Astrocyte (in vitro differentiated cells and primary cell): ENCODE results near the gene CASK. TPM values are rescaled to one million over a fixed set of nuclear protein-coding genes. Genes with fewer than 3 reads are reported as not detected.

Source experiments
- DNase-seq: peaks from one replicate; pipeline ENCODE4 v3.0.0-alpha.2; 2010; ENCODE audit warnings: low read depth
- FAIRE-seq: peaks from 2 replicates; lab custom pipeline; 2011; peaks lifted over from hg19 to GRCh38; lab: Jason Lieb, UNC
- H2AFZ ChIP-seq: 2 replicates; pipeline ENCODE4 v1.6.0; 2012; ENCODE audit warnings: low read depth, low read length, inconsistent platforms
- H3K27ac ChIP-seq: 2 replicates; pipeline ENCODE4 v1.5.1; 2011; ENCODE audit warnings: low read depth, low read length, inconsistent platforms
- H3K27me3 ChIP-seq: 2 replicates; pipeline ENCODE4 v1.6.0; 2011; ENCODE audit warnings: low read length, inconsistent platforms; ENCODE audit not compliant: insufficient read depth
- H3K36me3 ChIP-seq: 2 replicates; pipeline ENCODE4 v1.5.1; 2011; ENCODE audit warnings: low read length, inconsistent platforms; ENCODE audit not compliant: insufficient read depth
- H3K4me1 ChIP-seq: 2 replicates; pipeline ENCODE4 v1.5.1; 2011; ENCODE audit warnings: low read length, inconsistent platforms; ENCODE audit not compliant: insufficient read depth
- H3K4me2 ChIP-seq: 2 replicates; pipeline ENCODE4 v1.6.0; 2012; ENCODE audit warnings: low read length, inconsistent platforms
- H3K4me3 ChIP-seq: 2 replicates; pipeline ENCODE4 v1.5.1; 2011; ENCODE audit warnings: low read depth, mild to moderate bottlenecking, low read length, inconsistent platforms; ENCODE audit not compliant: insufficient read depth
- H3K79me2 ChIP-seq: 2 replicates; pipeline ENCODE4 v1.6.0; 2012; ENCODE audit warnings: mild to moderate bottlenecking, low read length, inconsistent platforms; ENCODE audit not compliant: insufficient read depth
- H3K9ac ChIP-seq: 2 replicates; pipeline ENCODE4 v1.6.0; 2012; ENCODE audit warnings: mild to moderate bottlenecking, low read length, inconsistent platforms
- H3K9me3 ChIP-seq: 2 replicates; pipeline ENCODE4 v1.5.1; 2012; ENCODE audit warnings: low read depth, mild to moderate bottlenecking, low read length, inconsistent platforms; ENCODE audit not compliant: insufficient read depth
- H4K20me1 ChIP-seq: 2 replicates; pipeline ENCODE4 v1.6.0; 2012; ENCODE audit warnings: low read length, inconsistent platforms; ENCODE audit not compliant: insufficient read depth
- H3K27ac Mint-ChIP-seq: one replicate; pipeline ENCODE4 v1.8.0; 2021; ENCODE audit warnings: mild to moderate bottlenecking, mixed read lengths; ENCODE audit not compliant: unreplicated experiment
- H3K27me3 Mint-ChIP-seq: one replicate; pipeline ENCODE4 v1.8.0; 2021; ENCODE audit warnings: low read depth, mixed read lengths; ENCODE audit not compliant: unreplicated experiment
- H3K36me3 Mint-ChIP-seq: one replicate; pipeline ENCODE4 v1.8.0; 2021; ENCODE audit warnings: low read depth, mixed read lengths; ENCODE audit not compliant: unreplicated experiment
- H3K4me1 Mint-ChIP-seq: one replicate; pipeline ENCODE4 v1.8.0; 2021; ENCODE audit warnings: low read depth, mixed read lengths; ENCODE audit not compliant: unreplicated experiment
- H3K4me3 Mint-ChIP-seq: one replicate; pipeline ENCODE4 v1.8.0; 2021; ENCODE audit warnings: mild to moderate bottlenecking, moderate library complexity, mixed read lengths; ENCODE audit not compliant: unreplicated experiment
- H3K9me3 Mint-ChIP-seq: one replicate; pipeline ENCODE4 v1.8.0; 2021; ENCODE audit warnings: mild to moderate bottlenecking, mixed read lengths; ENCODE audit not compliant: unreplicated experiment
- CTCF ChIP-seq: IDR thresholded peaks from 2 replicates; pipeline ENCODE4 v1.5.1; 2011; ENCODE audit warnings: low read depth, mild to moderate bottlenecking, inconsistent platforms, low read length, moderate library complexity; ENCODE audit not compliant: insufficient read depth
- EZH2 ChIP-seq: IDR thresholded peaks from 2 replicates; pipeline ENCODE4 v1.6.1; 2012; ENCODE audit warnings: mild to moderate bottlenecking, low read length, inconsistent platforms; ENCODE audit not compliant: insufficient read depth
- total RNA-seq: library from RNA; stranded (reverse); gene quantifications from 2 replicates; pipeline ENCODE4 v1.2.1, GENCODE V29; 2021

CASK gene
- total RNA-seq, 1 donor from 2014 or later: 99.3 TPM

- Mint-ChIP-seq H3K27ac (no peak overlapping the region), H3K27me3 (no peaks in the 10 kb centered on the region), H3K4me1 (peaks cover 9% of the 10 kb centered on the region), H3K4me3 (no peak overlapping the region), H3K36me3 (peaks cover 12% of the 10 kb centered on the region), H3K9me3 (peaks cover 5% of the 10 kb centered on the region)
- Histone ChIP-seq H3K27me3 (no peaks in the 10 kb centered on the region), H3K4me2 (no peak overlapping the region), H3K9me3 (no peaks in the 10 kb centered on the region), H3K9ac (no peak overlapping the region), H4K20me1 (no peaks in the 10 kb centered on the region), H3K4me1 (no peaks in the 10 kb centered on the region), H2AFZ (no peak overlapping the region), H3K4me3 (no peak overlapping the region), H3K27ac (no peak overlapping the region), H3K36me3 (no peaks in the 10 kb centered on the region), H3K79me2 (no peaks in the 10 kb centered on the region)
- TF ChIP-seq CTCF: no peak
- TF ChIP-seq EZH2: no peak
- DNase-seq (no peak), FAIRE-seq (no peak)
These were observed 206.4 kb downstream of the CASK start for GRCh38 chrX:41716767-41717473.

DNA sequence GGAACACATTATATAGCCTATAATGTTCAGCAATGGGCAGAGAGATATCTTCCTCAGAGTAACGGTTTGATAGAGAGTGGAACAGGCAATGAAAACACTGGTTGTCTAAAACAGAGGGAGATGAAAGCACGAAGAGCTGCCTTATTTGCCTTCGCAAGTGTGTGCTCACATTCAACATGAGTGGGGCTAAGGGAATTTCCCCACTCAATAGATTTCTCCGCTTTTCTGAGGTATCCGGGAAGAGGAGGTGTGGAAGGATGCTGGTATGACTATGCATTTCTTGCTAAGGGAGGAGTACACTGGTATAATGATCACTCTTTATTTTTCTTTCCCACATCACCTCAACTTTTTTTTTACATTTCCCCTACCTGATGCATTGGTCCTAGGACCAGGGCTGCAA, 207.1 kb downstream of the CASK start:
- Mint-ChIP-seq H3K4me1 (peaks cover 9% of the 10 kb centered on the region), H3K4me3 (no peak overlapping the region), H3K9me3 (peaks cover 5% of the 10 kb centered on the region), H3K27me3 (no peaks in the 10 kb centered on the region), H3K36me3 (peaks cover 12% of the 10 kb centered on the region), H3K27ac (no peak overlapping the region)
- Histone ChIP-seq H3K36me3 (no peaks in the 10 kb centered on the region), H3K27me3 (no peaks in the 10 kb centered on the region), H3K4me2 (no peak overlapping the region), H2AFZ (no peak overlapping the region), H3K27ac (no peak overlapping the region), H3K9ac (no peak overlapping the region), H3K79me2 (no peaks in the 10 kb centered on the region), H3K4me1 (no peaks in the 10 kb centered on the region), H4K20me1 (no peaks in the 10 kb centered on the region), H3K4me3 (no peak overlapping the region), H3K9me3 (no peaks in the 10 kb centered on the region)
- FAIRE-seq (peak; percentile 73), DNase-seq (no peak)
- TF ChIP-seq EZH2 (no peak), CTCF (no peak)

DNA sequence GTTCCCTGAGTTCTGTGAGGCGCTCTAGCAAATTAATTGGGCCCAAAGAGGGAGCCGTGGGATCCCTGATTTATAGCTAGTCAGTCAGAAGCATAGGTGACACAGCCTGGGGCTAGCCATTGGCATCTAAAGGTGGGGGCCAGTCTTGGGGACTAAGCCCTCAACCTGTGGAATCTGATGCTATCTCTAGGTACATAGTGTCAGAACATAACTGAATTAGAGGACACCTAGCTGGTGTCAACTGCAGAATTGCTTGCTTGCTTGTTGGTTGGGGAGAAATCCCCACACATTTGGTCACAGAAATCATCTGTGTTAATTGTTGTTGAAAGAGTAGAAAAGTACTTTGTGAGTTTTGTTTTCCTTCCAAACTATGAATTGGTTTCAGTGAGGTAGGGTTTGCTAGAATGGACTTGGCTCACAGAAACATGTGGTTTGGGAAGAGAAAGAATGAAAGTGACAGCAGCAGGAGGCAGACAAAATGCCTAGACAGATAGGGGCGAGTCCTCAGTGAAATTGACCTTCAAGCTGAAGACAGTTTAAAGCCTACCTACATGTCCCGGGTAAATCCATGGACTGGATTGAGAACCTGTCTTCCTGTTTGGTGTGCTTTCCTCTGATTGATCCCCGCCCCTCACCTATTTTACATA, 212.2 kb downstream of the CASK start:
- Mint-ChIP-seq H3K36me3 (peaks cover 7% of the 10 kb centered on the region), H3K27ac (no peak overlapping the region), H3K4me1 (no peaks in the 10 kb centered on the region), H3K27me3 (no peaks in the 10 kb centered on the region), H3K9me3 (no peaks in the 10 kb centered on the region), H3K4me3 (no peak overlapping the region)
- TF ChIP-seq EZH2: no peak
- TF ChIP-seq CTCF: no peak
- no peaks in the 10 kb centered on the region for H3K9me3 ChIP-seq
- FAIRE-seq (peak; percentile 37), DNase-seq (no peak)
- H3K9ac ChIP-seq: no peak overlapping the region
- no peaks in the 10 kb centered on the region for H3K4me1 ChIP-seq
- no peaks in the 10 kb centered on the region for H3K36me3 ChIP-seq
- H2AFZ ChIP-seq: no peak overlapping the region
- H3K27me3 ChIP-seq: no peaks in the 10 kb centered on the region
- no peaks in the 10 kb centered on the region for H4K20me1 ChIP-seq
- no peak overlapping the region for H3K4me2 ChIP-seq
- H3K4me3 ChIP-seq: no peak overlapping the region
- no peak overlapping the region for H3K27ac ChIP-seq
- no peaks in the 10 kb centered on the region for H3K79me2 ChIP-seq
